ENCODE data around the gene CD1E.

The CD1E gene

DNA sequence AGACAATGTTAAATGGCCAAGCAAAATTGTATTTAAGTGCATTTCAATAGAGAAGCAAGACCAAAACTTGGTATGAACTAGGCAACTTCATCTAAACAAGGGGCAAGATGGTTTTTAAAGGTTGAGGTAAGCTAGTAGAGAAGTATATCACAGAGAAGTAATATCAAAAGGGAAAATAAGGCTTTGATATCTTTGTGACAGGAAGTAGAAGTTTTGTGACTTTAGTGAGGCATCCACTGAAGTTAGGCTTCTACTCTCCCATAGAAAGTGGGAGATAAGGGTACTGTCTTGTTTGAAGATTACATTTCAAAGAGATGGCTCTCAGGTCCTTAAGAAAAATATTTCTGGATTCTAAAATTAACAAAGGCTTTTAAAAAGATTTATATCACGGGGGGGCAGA lies 36.6 kb downstream of the CD1E start:
- no peaks in the 10 kb centered on the region for H3K9me3 Mint-ChIP-seq
- H3K27me3 Mint-ChIP-seq = no peaks in the 10 kb centered on the region
- H3K4me1 Mint-ChIP-seq (ENCODE audit: low read depth) = peaks cover 1% of the 10 kb centered on the region
- intact Hi-C loops (cut with micrococcal nuclease) = no loop called here
- H3K4me3 Mint-ChIP-seq = no peak overlapping the region
- H3K27ac Mint-ChIP-seq = no peak overlapping the region
- H3K36me3 Mint-ChIP-seq (ENCODE audit: low read depth) = no peaks in the 10 kb centered on the region

DNA sequence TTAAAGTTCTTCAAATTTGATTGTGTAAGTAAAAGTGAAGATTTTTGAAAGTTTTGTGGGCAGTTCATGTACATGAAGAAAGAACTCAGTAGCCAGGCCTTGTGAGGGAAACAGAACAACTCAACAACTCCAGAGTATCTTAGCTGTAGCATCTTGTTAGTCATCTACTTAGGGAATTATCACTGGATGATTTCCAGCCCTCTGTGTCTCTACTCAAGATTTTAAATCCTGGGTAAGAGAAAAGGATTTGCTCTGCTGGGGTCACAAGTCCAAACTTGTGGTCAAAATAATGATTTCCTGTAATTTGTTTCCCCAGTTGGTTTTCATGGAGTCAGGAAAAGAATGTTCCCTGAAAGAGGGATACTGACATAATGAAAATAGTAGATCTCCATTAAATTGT lies 37.4 kb downstream of the CD1E start:
- Mint-ChIP-seq H3K27ac (no peak overlapping the region), H3K9me3 (no peaks in the 10 kb centered on the region), H3K27me3 (no peaks in the 10 kb centered on the region), H3K4me3 (no peak overlapping the region), H3K36me3 (ENCODE audit: low read depth) (no peaks in the 10 kb centered on the region), H3K4me1 (ENCODE audit: low read depth) (peaks cover 5% of the 10 kb centered on the region)
- intact Hi-C loops (cut with micrococcal nuclease) = no loop called here

DNA sequence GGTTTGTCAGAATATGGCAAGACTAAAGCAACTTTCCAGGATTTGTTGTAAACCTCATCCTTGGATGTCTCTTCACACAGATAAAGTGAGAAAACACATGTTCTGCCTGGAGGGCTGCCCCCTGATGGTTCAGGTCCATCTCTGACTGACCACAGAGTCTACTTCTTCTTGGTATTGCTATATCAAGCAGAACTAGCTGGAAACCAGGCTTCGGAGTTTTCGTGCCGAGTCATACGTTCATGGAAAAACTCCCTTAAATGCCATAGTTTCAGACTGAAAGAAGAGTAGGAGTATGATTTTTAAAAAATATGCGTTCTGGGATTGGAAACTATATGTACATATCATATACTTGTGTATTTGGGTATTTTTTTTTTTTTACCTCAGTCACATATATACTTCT lies 39.8 kb downstream of the CD1E start:
- no peaks in the 10 kb centered on the region for H3K36me3 Mint-ChIP-seq (ENCODE audit: low read depth)
- H3K27me3 Mint-ChIP-seq = no peaks in the 10 kb centered on the region
- H3K27ac Mint-ChIP-seq = no peak overlapping the region
- peaks cover 5% of the 10 kb centered on the region for H3K4me1 Mint-ChIP-seq (ENCODE audit: low read depth)
- no peaks in the 10 kb centered on the region for H3K9me3 Mint-ChIP-seq
- intact Hi-C loops (cut with micrococcal nuclease) = no loop called here
- H3K4me3 Mint-ChIP-seq = no peak overlapping the region

DNA sequence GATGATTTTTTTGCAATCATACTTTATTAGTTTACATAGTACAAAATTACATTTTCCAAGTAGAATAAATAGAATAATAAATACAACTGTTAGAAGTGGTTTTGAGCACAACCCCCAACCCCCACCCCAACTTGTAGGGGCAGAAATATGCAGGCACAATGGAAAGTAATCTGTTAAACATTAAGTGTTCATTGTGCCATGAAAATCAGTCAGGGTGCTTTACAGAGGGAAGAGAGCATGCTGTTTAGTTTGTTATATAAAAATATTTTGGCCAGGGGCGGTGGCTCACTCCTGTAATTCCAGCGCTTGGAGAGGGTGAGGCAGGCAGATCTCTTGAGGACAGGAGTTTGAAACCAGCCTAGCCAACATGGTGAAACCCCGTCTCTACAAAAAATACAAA lies 43.0 kb downstream of the CD1E start:
- Mint-ChIP-seq H3K36me3 (ENCODE audit: low read depth) (no peaks in the 10 kb centered on the region), H3K4me3 (no peak overlapping the region), H3K4me1 (ENCODE audit: low read depth) (peaks cover 5% of the 10 kb centered on the region), H3K27me3 (peaks cover 3% of the 10 kb centered on the region), H3K9me3 (no peaks in the 10 kb centered on the region), H3K27ac (no peak overlapping the region)
- intact Hi-C loops (cut with micrococcal nuclease) = no loop called here

DNA sequence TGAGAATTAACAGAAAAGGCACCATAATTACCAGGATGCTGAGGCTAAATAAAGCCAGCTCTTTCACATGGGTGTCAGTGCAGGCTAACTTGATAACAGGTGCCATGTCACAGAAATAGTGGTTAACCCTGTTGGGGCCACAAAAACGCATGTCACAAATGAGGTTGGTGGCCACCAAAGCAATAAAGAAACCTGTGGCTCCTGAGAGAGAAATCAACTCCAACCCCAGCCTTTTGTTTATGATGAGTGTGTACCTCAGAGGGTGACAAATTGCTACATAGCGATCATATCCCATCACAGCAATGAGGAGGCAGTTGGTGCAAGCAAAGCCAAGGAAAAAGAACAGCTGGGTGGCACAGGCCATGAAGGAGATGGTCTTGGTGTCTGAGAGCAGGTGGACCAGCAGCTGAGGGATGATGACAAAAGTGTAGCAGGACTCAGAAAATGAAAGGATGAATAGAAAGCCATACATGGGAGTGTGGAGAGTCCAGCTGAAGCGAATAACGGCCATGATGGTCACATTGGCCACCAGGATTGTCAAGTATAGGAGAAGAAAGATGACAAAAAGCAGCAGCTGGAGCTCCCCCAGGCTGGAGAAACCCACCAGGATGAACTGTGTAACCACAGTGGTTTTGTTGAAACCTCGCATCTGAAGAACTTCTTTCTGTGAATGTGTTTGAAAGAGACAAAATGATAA lies 45.3 kb downstream of the CD1E start, which contains the start of gene OR10T2:
OR10T2 (minus strand) TSS at position 649 of the 697 bp plus-strand sequence; CDS start at position 649, 0 bp downstream.
- intact Hi-C loops (cut with micrococcal nuclease) = no loop called here
- no peaks in the 10 kb centered on the region for H3K9me3 Mint-ChIP-seq
- H3K4me1 Mint-ChIP-seq (ENCODE audit: low read depth) = peaks cover 5% of the 10 kb centered on the region
- no peak within 1 kb of the TSS for H3K27ac Mint-ChIP-seq
- no peaks in the 10 kb centered on the region for H3K36me3 Mint-ChIP-seq (ENCODE audit: low read depth)
- peaks cover 3% of the 10 kb centered on the region for H3K27me3 Mint-ChIP-seq
- H3K4me3 Mint-ChIP-seq = no peak within 1 kb of the TSS

DNA sequence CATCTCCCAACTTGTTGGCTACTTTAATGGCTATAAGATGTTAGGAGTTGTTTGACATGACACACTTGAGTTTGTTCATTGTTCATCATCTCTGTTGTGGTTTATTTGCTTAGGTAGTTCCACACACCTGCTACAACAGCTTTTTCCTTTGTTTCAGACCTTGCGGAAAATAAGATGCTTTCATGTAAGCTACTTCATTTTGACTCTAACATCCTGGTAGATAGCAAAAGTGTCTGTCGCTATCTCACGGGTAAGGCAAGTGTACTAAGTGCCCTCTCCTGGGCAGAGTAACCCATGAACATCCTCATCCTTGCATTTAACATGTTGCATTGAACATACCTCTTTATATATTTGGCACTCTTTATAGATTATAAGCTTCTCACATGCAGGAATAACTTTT lies 47.2 kb downstream of the CD1E start:
- peaks cover 3% of the 10 kb centered on the region for H3K27me3 Mint-ChIP-seq
- no peaks in the 10 kb centered on the region for H3K9me3 Mint-ChIP-seq
- H3K36me3 Mint-ChIP-seq (ENCODE audit: low read depth) = no peaks in the 10 kb centered on the region
- intact Hi-C loops (cut with micrococcal nuclease) = no loop called here
- no peaks in the 10 kb centered on the region for H3K4me1 Mint-ChIP-seq (ENCODE audit: low read depth)
- H3K27ac Mint-ChIP-seq = no peak overlapping the region
- H3K4me3 Mint-ChIP-seq = no peak overlapping the region

DNA sequence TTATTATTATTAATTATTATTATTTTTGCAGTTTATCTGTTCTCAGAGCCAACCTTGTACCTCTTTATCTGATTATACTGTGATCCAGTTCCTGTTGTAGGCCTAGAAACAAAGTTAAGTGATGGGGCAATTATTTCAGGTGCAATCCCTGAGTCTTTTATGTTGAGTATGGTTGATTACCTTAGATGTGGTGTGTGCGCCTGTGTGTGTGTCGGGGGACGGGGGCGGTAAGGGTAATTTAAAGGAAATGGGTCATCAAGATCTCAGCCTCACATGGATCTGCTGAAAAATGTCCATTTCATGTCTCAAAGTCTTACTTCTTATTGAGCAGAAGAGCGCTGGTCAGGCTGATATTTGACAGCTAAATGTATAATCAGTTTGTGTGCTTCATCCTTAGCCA lies 53.4 kb downstream of the CD1E start:
- H3K36me3 Mint-ChIP-seq (ENCODE audit: low read depth) = no peaks in the 10 kb centered on the region
- no peak overlapping the region for H3K27ac Mint-ChIP-seq
- H3K27me3 Mint-ChIP-seq = no peaks in the 10 kb centered on the region
- no peak overlapping the region for H3K4me3 Mint-ChIP-seq
- no peaks in the 10 kb centered on the region for H3K9me3 Mint-ChIP-seq
- intact Hi-C loops (cut with micrococcal nuclease) = no loop called here
- no peaks in the 10 kb centered on the region for H3K4me1 Mint-ChIP-seq (ENCODE audit: low read depth)

Measured in dendritic cell treated with granulocyte-macrophage colony-stimulating factor and Interleukin-4, amounts not matched to agents 40 ng/mL and 50 ng/mL, for 4 days (primary cell).